ENCODE data around the gene SETD4.

SETD4 gene

GRCh38 chr21:36072453-36073162 is 12.3 kb upstream of the SETD4 start:
- no peak overlapping the region for H3K9ac ChIP-seq (ENCODE audit: low read depth, low read length, poor library complexity, severe bottlenecking)
- H3F3A ChIP-seq (ENCODE audit: low read depth), result no peaks in the 10 kb centered on the region
- H3K4me1 ChIP-seq (ENCODE audit: insufficient read depth, low read length, poor library complexity, severe bottlenecking), result no peaks in the 10 kb centered on the region
- no peak for TF ChIP-seq CTCF (conservative IDR thresholded peaks at IDR 0.05; ENCODE audit: low read length)
- TF ChIP-seq EZH2phosphoT487 (IDR thresholded peaks at IDR 0.05; ENCODE audit: borderline replicate concordance), result no peak
- H4K20me1 ChIP-seq (ENCODE audit: insufficient read depth, low read length, poor library complexity, severe bottlenecking), result no peaks in the 10 kb centered on the region
- H3K9me2 ChIP-seq (replicated peaks; ENCODE audit: low read depth, low read length), result no peaks in the 10 kb centered on the region
- H3K9me3 ChIP-seq (ENCODE audit: insufficient read depth, low read depth, low read length), result no peaks in the 10 kb centered on the region; the same call in 1 of the 2 replicates
- no peak overlapping the region for H3K4me3 ChIP-seq (ENCODE audit: low read length, poor library complexity, severe bottlenecking)
- no peaks in the 10 kb centered on the region for H3K27me3 ChIP-seq (ENCODE audit: insufficient read depth, low read length, poor library complexity, severe bottlenecking)
- no peaks in the 10 kb centered on the region for H3K79me2 ChIP-seq (ENCODE audit: insufficient read depth, low read length)
- H3K4me2 ChIP-seq (ENCODE audit: low read depth, low read length, poor library complexity, severe bottlenecking), result no peak overlapping the region
- no peak overlapping the region for H2AFZ ChIP-seq (ENCODE audit: low read length)
- no peaks in the 10 kb centered on the region for H3K36me3 ChIP-seq (ENCODE audit: insufficient read depth, low read length)

GRCh38 chr21:36070999-36071398 is 10.7 kb upstream of the SETD4 start:
- Histone ChIP-seq H3K4me2 (ENCODE audit: low read depth, low read length, poor library complexity, severe bottlenecking) (no peak overlapping the region), H3K9me3 (ENCODE audit: insufficient read depth, low read depth, low read length) (no peaks in the 10 kb centered on the region; the same call in 1 of the 2 replicates), H3K4me3 (ENCODE audit: low read length, poor library complexity, severe bottlenecking) (no peak overlapping the region), H3K9me2 (replicated peaks; ENCODE audit: low read depth, low read length) (no peaks in the 10 kb centered on the region), H3K9ac (ENCODE audit: low read depth, low read length, poor library complexity, severe bottlenecking) (no peak overlapping the region), H3K79me2 (ENCODE audit: insufficient read depth, low read length) (no peaks in the 10 kb centered on the region), H3K27me3 (ENCODE audit: insufficient read depth, low read length, poor library complexity, severe bottlenecking) (no peaks in the 10 kb centered on the region), H3K4me1 (ENCODE audit: insufficient read depth, low read length, poor library complexity, severe bottlenecking) (no peaks in the 10 kb centered on the region), H4K20me1 (ENCODE audit: insufficient read depth, low read length, poor library complexity, severe bottlenecking) (no peaks in the 10 kb centered on the region), H3F3A (ENCODE audit: low read depth) (no peaks in the 10 kb centered on the region), H3K36me3 (ENCODE audit: insufficient read depth, low read length) (no peaks in the 10 kb centered on the region), H2AFZ (ENCODE audit: low read length) (no peak overlapping the region)
- no peak for TF ChIP-seq CTCF (conservative IDR thresholded peaks at IDR 0.05; ENCODE audit: low read length)
- TF ChIP-seq EZH2phosphoT487 (IDR thresholded peaks at IDR 0.05; ENCODE audit: borderline replicate concordance), result no peak

- Histone ChIP-seq H3K9me3 (ENCODE audit: insufficient read depth, low read depth, low read length) (no peaks in the 10 kb centered on the region; the same call in 1 of the 2 replicates), H3K4me2 (ENCODE audit: low read depth, low read length, poor library complexity, severe bottlenecking) (no peak within 1 kb of the TSS), H4K20me1 (ENCODE audit: insufficient read depth, low read length, poor library complexity, severe bottlenecking) (no peaks in the 10 kb centered on the region), H3K9me2 (replicated peaks; ENCODE audit: low read depth, low read length) (no peaks in the 10 kb centered on the region), H3K36me3 (ENCODE audit: insufficient read depth, low read length) (no peaks in the 10 kb centered on the region), H3K27me3 (ENCODE audit: insufficient read depth, low read length, poor library complexity, severe bottlenecking) (no peaks in the 10 kb centered on the region), H3F3A (ENCODE audit: low read depth) (no peaks in the 10 kb centered on the region), H3K79me2 (ENCODE audit: insufficient read depth, low read length) (no peaks in the 10 kb centered on the region), H2AFZ (ENCODE audit: low read length) (no peak within 1 kb of the TSS), H3K4me3 (ENCODE audit: low read length, poor library complexity, severe bottlenecking) (no peak within 1 kb of the TSS), H3K9ac (ENCODE audit: low read depth, low read length, poor library complexity, severe bottlenecking) (no peak within 1 kb of the TSS), H3K4me1 (ENCODE audit: insufficient read depth, low read length, poor library complexity, severe bottlenecking) (peaks cover 5% of the 10 kb centered on the region)
- TF ChIP-seq EZH2phosphoT487 (IDR thresholded peaks at IDR 0.05; ENCODE audit: borderline replicate concordance) (no peak), CTCF (conservative IDR thresholded peaks at IDR 0.05; ENCODE audit: low read length) (no peak)
These were observed 9.6 kb upstream of the SETD4 start, which contains the start of gene CBR1 for GRCh38 chr21:36069713-36070583. Gene CBR1, plus strand, starts transcription at chr21:36070024. Its CDS starts 92 bp downstream, at chr21:36070116.
